Left lung (tissue), 10 donors: ENCODE data around the gene MED17. TPM values are rescaled to one million over a fixed set of nuclear protein-coding genes. Genes with fewer than 3 reads are reported as not detected.

Source experiments
- ATAC-seq: fragments of 200-7000 bp; cut with Tn5 transposase; one replicate; pipeline ENCODE4 v1.9.1; 2020; ENCODE audit warnings: moderate library complexity
- DNase-seq, 4 donors: peaks; one replicate each; pipeline ENCODE4 v3.0.0-alpha.2; 2013 to 2020
- H3K27ac ChIP-seq, 2 donors: fragments of 200-600 bp; sonication (generic) in 1 of 2; one replicate each; pipeline versions ENCODE4 v1.5.0 to v1.8.0; 2020 to 2021
- H3K27me3 ChIP-seq, 2 donors: fragments of 200-600 bp; sonication (generic) in 1 of 2; one replicate each; pipeline versions ENCODE4 v1.5.0 to v1.8.0; 2020 to 2021
- H3K36me3 ChIP-seq, 2 donors: fragments of 200-600 bp; sonication (generic) in 1 of 2; one replicate each; pipeline versions ENCODE4 v1.5.0 to v1.8.0; 2020 to 2021
- H3K4me1 ChIP-seq, 2 donors: fragments of 200-600 bp; one replicate each; pipeline ENCODE4 v1.8.0; 2021
- H3K4me3 ChIP-seq, 2 donors: fragments of 200-600 bp; sonication (generic) in 1 of 2; one replicate each; pipeline versions ENCODE4 v1.5.0 to v1.8.0; 2020 to 2021; ENCODE audit warnings: mild to moderate bottlenecking in 1 of 2
- H3K9me3 ChIP-seq, 2 donors: fragments of 200-600 bp; sonication (generic) in 1 of 2; one replicate each; pipeline versions ENCODE4 v1.5.0 to v1.8.0; 2020 to 2021
- intact Hi-C, 2 donors: fragments of 100-400 bp; cut with DNase I; formaldehyde crosslinking; loops; one replicate each; pipeline versions ENCODE4 v1.11.2 to v1.14.2; 2022
- polyA plus RNA-seq, 6 donors: library from polyadenylated mRNA; unstranded; fragments of 120-200 nt; gene quantifications; one replicate each; pipeline ENCODE4 v1.2.1, GENCODE V29; 2013; ENCODE audit not compliant: insufficient read length in 6 of 6
- total RNA-seq, 2 donors: library from RNA; stranded (reverse); fragmentation: NEBNext Ultra II Directional; extraction: Animal tissue kit (Norgen Biotek cat#: 25700); gene quantifications; one replicate each; pipeline ENCODE4 v1.2.1, GENCODE V29; 2021
- TF ChIP-seq, protein P1 (sequence below), 2 donors: fragments of 200-600 bp; sonication (generic) in 1 of 2; IDR thresholded peaks; one replicate each; pipeline versions ENCODE4 v1.5.0 to v1.8.0; 2021; ENCODE audit warnings: antibody characterized with exemption in 2 of 2
- donor health status: DM: no; HTN: yes; CAD: no.
- donor health status: DM: no; HTN: no; CAD: no.

The MED17 gene
- total and polyA plus RNA-seq, 8 donors: 26.3 to 46.0 (median 43.5) TPM

DNA sequence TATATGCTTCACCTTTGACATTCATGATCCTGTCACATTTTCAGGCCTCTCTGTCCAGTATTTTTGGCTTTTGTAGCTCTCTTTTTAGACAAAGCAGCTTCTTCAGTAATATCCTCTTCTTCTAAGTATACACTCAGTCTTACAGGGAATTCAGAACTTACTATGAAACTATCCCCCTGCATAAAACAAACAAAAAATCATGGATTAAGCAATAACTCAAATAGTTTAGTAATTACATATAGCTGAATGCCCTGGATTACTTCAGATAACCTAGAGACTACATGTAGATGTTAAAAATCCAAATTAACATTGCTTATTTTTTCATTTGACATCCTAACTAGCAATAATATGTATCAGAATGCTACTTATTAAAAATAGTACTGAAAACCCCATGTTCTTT lies 48.0 kb upstream of the MED17 start:
- Histone ChIP-seq H3K4me1 (peaks cover 7 to 64% of the 10 kb centered on the region in 2 donors), H3K27ac (no peak overlapping the region), H3K4me3 (no peak overlapping the region), H3K36me3 (peaks cover 0 to 85% of the 10 kb centered on the region in 2 donors), H3K9me3 (no peaks in the 10 kb centered on the region), H3K27me3 (no peaks in the 10 kb centered on the region)
- DNase-seq (no peak), ATAC-seq (no peak)
- TF ChIP-seq, protein P1, sequence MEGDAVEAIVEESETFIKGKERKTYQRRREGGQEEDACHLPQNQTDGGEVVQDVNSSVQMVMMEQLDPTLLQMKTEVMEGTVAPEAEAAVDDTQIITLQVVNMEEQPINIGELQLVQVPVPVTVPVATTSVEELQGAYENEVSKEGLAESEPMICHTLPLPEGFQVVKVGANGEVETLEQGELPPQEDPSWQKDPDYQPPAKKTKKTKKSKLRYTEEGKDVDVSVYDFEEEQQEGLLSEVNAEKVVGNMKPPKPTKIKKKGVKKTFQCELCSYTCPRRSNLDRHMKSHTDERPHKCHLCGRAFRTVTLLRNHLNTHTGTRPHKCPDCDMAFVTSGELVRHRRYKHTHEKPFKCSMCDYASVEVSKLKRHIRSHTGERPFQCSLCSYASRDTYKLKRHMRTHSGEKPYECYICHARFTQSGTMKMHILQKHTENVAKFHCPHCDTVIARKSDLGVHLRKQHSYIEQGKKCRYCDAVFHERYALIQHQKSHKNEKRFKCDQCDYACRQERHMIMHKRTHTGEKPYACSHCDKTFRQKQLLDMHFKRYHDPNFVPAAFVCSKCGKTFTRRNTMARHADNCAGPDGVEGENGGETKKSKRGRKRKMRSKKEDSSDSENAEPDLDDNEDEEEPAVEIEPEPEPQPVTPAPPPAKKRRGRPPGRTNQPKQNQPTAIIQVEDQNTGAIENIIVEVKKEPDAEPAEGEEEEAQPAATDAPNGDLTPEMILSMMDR (IDR thresholded peaks at IDR 0.05): no peak
- intact Hi-C loops: loop anchor here in 1 of 2 donors (10.0 kb wide), 1 partner anchor 59 kb away; no protein-coding TSS in a partner anchor

DNA sequence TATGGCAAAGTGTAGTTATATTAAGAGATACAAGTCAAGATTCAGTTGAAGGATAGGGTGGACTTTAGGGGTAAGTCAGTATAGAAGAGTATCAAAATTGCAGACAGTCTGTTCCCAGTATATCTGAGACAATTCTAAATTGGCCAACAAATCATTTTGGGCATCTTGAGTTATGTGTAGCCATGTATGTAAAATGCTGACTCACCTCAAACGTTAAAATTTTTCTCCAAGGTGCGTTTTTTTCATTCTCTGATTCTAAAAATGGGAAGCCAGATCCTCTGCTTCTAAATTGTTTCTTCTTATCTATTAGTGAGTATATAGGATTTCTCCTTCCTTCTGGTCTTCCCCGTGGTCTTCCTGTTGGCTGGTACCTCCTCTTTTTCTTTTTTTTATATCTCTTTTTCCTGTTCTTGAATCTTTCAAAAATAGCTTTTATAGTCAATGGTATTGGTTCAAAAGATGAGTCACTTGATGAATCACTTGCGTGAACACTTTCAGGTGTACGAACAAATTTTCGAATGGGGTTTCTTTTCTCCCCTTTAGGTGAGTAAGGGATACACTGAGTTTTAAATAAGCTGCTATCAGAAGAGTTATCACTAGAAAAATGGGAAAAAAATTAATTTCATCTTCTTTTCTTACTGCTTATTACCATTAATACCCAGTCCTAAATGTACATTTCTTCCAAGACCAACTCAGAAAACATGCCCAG lies 46.0 kb upstream of the MED17 start:
- DNase-seq (no peak), ATAC-seq (no peak)
- TF ChIP-seq, protein P1 (IDR thresholded peaks at IDR 0.05): no peak
- H3K36me3 ChIP-seq: peaks cover 0 to 67% of the 10 kb centered on the region in 2 donors
- H3K27me3 ChIP-seq: no peaks in the 10 kb centered on the region
- intact Hi-C loops: loop anchor here in 1 of 2 donors (10.0 kb wide), 1 partner anchor 57 kb away; no protein-coding TSS in a partner anchor
- peak overlapping the region in 1 of 2 donors; percentile 71 for H3K4me3 ChIP-seq
- no peaks in the 10 kb centered on the region for H3K9me3 ChIP-seq
- no peak overlapping the region for H3K27ac ChIP-seq
- peaks cover 7 to 75% of the 10 kb centered on the region in 2 donors for H3K4me1 ChIP-seq

DNA sequence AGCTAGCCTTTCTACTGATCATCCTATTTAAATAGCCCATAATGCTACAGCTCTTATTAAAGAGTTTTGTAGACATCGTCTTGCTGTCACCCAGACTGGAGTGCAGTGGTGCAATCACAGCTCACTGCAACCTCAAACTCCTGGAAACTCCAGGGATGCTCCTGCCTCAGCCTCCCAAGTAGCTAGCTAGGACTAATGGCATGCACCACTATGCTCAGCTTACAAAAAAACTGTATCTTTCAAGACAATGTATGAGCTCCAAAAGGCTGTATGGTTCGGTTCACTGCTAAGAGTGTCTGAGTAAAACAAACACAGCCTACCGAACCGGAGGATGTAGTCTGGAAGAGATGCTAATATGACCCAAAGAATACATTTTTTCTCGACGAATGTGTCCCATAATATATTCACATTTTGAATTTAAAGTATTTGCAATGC lies 45.4 kb upstream of the MED17 start:
- Histone ChIP-seq H3K4me1 (peaks cover 7 to 76% of the 10 kb centered on the region in 2 donors), H3K27ac (no peak overlapping the region), H3K36me3 (peaks cover 0 to 67% of the 10 kb centered on the region in 2 donors), H3K9me3 (no peaks in the 10 kb centered on the region), H3K27me3 (no peaks in the 10 kb centered on the region), H3K4me3 (peak overlapping the region in 1 of 2 donors; percentile 71)
- ATAC-seq: no peak
- intact Hi-C loops: loop anchor here in 1 of 2 donors (10.0 kb wide), 1 partner anchor 56 kb away; no protein-coding TSS in a partner anchor
- TF ChIP-seq, protein P1 (IDR thresholded peaks at IDR 0.05): no peak
- no peak for DNase-seq

DNA sequence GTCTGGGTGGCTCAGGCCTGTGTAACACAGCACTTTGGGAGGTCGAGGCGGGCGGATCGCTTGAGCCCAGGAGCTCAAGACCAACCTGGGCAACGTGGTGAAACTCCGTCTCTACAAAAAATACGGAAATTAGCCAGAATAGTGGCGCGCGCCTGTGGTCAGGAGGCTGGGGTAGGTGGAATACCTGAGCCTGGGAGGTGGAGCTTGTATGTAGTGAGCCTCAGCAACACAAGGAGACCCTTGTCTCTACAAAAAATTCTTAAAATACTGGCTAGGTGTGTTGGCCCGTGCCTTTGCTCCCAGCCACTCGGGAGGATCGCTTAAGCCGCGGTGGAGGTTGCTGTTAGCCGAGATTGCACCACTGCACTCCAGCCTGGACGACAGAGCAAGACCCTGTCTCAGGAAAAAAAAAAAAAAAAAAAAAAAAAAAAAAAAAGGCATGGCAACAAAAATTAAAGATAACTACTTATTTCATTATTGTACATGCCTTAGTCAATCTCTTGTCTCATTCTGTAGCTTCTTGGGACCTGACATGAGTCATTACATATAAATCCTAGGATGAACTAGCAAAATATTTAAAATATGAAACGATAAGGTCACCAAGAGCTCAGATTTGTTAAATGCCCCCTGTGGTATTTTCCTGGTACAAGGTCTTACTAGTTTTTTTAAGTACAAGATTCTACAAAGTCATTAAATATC lies 43.9 kb upstream of the MED17 start:
- TF ChIP-seq, protein P1 (IDR thresholded peaks at IDR 0.05): no peak
- no peaks in the 10 kb centered on the region for H3K27me3 ChIP-seq
- intact Hi-C loops: no loop called here
- peaks cover 7 to 65% of the 10 kb centered on the region in 2 donors for H3K4me1 ChIP-seq
- no peaks in the 10 kb centered on the region for H3K9me3 ChIP-seq
- peak overlapping the region; percentile 59 to 71 for H3K4me3 ChIP-seq
- H3K27ac ChIP-seq: peak overlapping the region; percentile 93 to 94
- peaks cover 0 to 52% of the 10 kb centered on the region in 2 donors for H3K36me3 ChIP-seq
- DNase-seq (peak in 3 of 4 donors; percentile 6 to 35 (median 34)), ATAC-seq (peak; percentile 13)

DNA sequence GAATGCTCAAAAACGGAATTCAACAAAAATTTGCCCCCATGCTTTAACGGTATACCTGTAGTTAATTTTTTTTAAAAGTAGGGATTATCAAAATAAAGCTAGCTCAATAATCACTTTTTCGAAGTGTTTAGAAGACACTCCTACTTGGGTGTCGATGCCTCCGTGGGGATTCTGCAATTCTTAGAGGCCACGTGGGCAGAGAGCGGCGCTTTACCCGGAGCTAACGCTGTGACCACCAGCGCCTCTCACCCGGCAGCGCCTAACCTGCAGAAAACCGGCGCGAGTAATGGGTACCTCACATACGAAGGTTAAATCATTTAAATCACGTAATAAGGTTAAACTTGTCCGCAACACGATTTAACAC lies 43.4 kb upstream of the MED17 start:
- Histone ChIP-seq H3K27ac (peak overlapping the region; percentile 93 to 94), H3K4me3 (peak overlapping the region; percentile 59 to 71), H3K27me3 (no peaks in the 10 kb centered on the region), H3K4me1 (peaks cover 7 to 61% of the 10 kb centered on the region in 2 donors), H3K9me3 (no peaks in the 10 kb centered on the region), H3K36me3 (peaks cover 0 to 46% of the 10 kb centered on the region in 2 donors)
- DNase-seq (peak; percentile 50 to 86 (median 62)), ATAC-seq (peak; percentile 72)
- intact Hi-C loops: no loop called here
- TF ChIP-seq, protein P1 (IDR thresholded peaks at IDR 0.05): no peak
